HepG2 (cell line): ENCODE results near the gene DNASE1. TPM values are rescaled to one million over a fixed set of nuclear protein-coding genes. Genes with fewer than 3 reads are reported as not detected.

Experiments used
- ATM ChIP-seq: fragments of 450-650 bp; IDR thresholded peaks from 2 replicates; pipeline ENCODE4 v1.7.1; 2017; ENCODE audit warnings: mild to moderate bottlenecking, borderline replicate concordance
- BCLAF1 ChIP-seq: fragments of 450-650 bp; IDR thresholded peaks from 2 replicates; pipeline ENCODE4 v1.6.1; 2017; ENCODE audit warnings: mild to moderate bottlenecking
- BORCS8-MEF2B ChIP-seq: sonication (generic); formaldehyde crosslinking; IDR thresholded peaks from 2 replicates; pipeline ENCODE4 v1.8.0; 2022; ENCODE audit warnings: mild to moderate bottlenecking, missing genetic modification reagents
- CHD4 ChIP-seq: fragments of 200-600 bp; sonication (generic); IDR thresholded peaks from 2 replicates; pipeline ENCODE4 v1.7.0; 2017; ENCODE audit warnings: mild to moderate bottlenecking, low read length, borderline replicate concordance
- FOSL1 ChIP-seq: sonication (generic); formaldehyde crosslinking; IDR thresholded peaks from 2 replicates; pipeline ENCODE4 v1.9.0; 2021; ENCODE audit warnings: missing genetic modification reagents, borderline replicate concordance
- MYC ChIP-seq: sonication (generic); formaldehyde crosslinking; IDR thresholded peaks from 2 replicates; pipeline ENCODE4 v1.9.0; 2021; ENCODE audit warnings: missing genetic modification reagents, borderline replicate concordance
- NFIC ChIP-seq: IDR thresholded peaks from 2 replicates; pipeline ENCODE4 v1.6.1; 2012; ENCODE audit warnings: mild to moderate bottlenecking, low read length, inconsistent platforms
- NFRKB ChIP-seq: fragments of 450-650 bp; IDR thresholded peaks from 2 replicates; pipeline ENCODE4 v1.6.1; 2017
- NR2F1 ChIP-seq, 2 experiments: fragments of 450-650 bp in 1 of 2; formaldehyde crosslinking in 1 of 2; IDR thresholded peaks; 2 replicates each; pipeline versions ENCODE4 v1.5.0 to v1.6.1; 2016 to 2020; ENCODE audit warnings: mild to moderate bottlenecking in 1 of 2, missing compliant biosample characterization in 1 of 2, missing genetic modification reagents in 1 of 2, moderate library complexity in 1 of 2
- RFXANK ChIP-seq: IDR thresholded peaks from 2 replicates; pipeline ENCODE4 v1.6.1; 2016
- RORA ChIP-seq: sonication (generic); formaldehyde crosslinking; IDR thresholded peaks from 2 replicates; pipeline ENCODE4 v1.5.0; 2020; ENCODE audit warnings: mild to moderate bottlenecking, missing genetic modification reagents, moderate library complexity
- SAFB2 ChIP-seq: sonication (generic); formaldehyde crosslinking; IDR thresholded peaks from 2 replicates; pipeline ENCODE4 v1.5.1; 2020; ENCODE audit warnings: missing genetic modification reagents, low read depth, mild to moderate bottlenecking, borderline replicate concordance
- SIX4 ChIP-seq: sonication (generic); formaldehyde crosslinking; IDR thresholded peaks from 2 replicates; pipeline ENCODE4 v1.4.0; 2020; ENCODE audit warnings: missing genetic modification reagents
- TBP ChIP-seq: sonication (generic); formaldehyde crosslinking; IDR thresholded peaks from 2 replicates; pipeline ENCODE4 v1.5.0; 2020; ENCODE audit warnings: missing genetic modification reagents
- XBP1 ChIP-seq: sonication (generic); formaldehyde crosslinking; IDR thresholded peaks from 2 replicates; pipeline ENCODE4 v1.5.0; 2020; ENCODE audit warnings: missing genetic modification reagents
- ZBTB8A ChIP-seq: sonication (generic); formaldehyde crosslinking; IDR thresholded peaks from 2 replicates; pipeline ENCODE4 v1.4.0; 2020; ENCODE audit warnings: mild to moderate bottlenecking, low read depth, missing genetic modification reagents, borderline replicate concordance
- ZMYM2 ChIP-seq: sonication (generic); formaldehyde crosslinking; IDR thresholded peaks from 2 replicates; pipeline ENCODE4 v1.8.0; 2022; ENCODE audit warnings: mild to moderate bottlenecking, missing genetic modification reagents
- ZNF432 ChIP-seq: sonication (generic); formaldehyde crosslinking; IDR thresholded peaks from 2 replicates; pipeline ENCODE4 v1.5.0; 2020; ENCODE audit warnings: missing genetic modification reagents, mild to moderate bottlenecking, borderline replicate concordance
- ZNF709 ChIP-seq: sonication (generic); formaldehyde crosslinking; IDR thresholded peaks from 2 replicates; pipeline ENCODE4 v1.5.0; 2020; ENCODE audit warnings: mild to moderate bottlenecking, missing genetic modification reagents
- polyA plus RNA-seq, 8 experiments: library from polyadenylated mRNA; depleted of rRNA in 3 of 8; stranded (reverse) in 7 of 8; unstranded in 1 of 8; fragments of >200 nt; fragmentation: Illumina TruSeq in 4 of 8; extraction: Trizol in 4 of 8; gene quantifications; 2 replicates each; pipeline versions ENCODE4 v1.2.1 to v1.2.3, GENCODE V29; 2011 to 2016; ENCODE audit warnings: low read depth in 4 of 8, missing spikeins in 1 of 8, mixed read lengths in 1 of 8; ENCODE audit not compliant: insufficient read depth in 1 of 8
- total RNA-seq, 5 experiments: library from RNA; depleted of rRNA; stranded (reverse); fragments of >200 nt; fragmentation: Illumina TruSeq; extraction: Trizol; gene quantifications; 2 replicates each; pipeline ENCODE4 v1.2.3, GENCODE V29; 2016; ENCODE audit warnings: low read depth in 1 of 5
- TF ChIP-seq, protein P1 (sequence below): IDR thresholded peaks from 2 replicates; pipeline ENCODE4 v1.6.1; 2018; ENCODE audit warnings: missing genetic modification reagents
- TF ChIP-seq, protein P2 (sequence below): sonication (generic); formaldehyde crosslinking; IDR thresholded peaks from 2 replicates; pipeline ENCODE4 v1.8.1; 2023; ENCODE audit warnings: mild to moderate bottlenecking, inconsistent platforms, moderate library complexity, missing genetic modification reagents, borderline replicate concordance
- TF ChIP-seq, protein P3 (sequence below): sonication (generic); formaldehyde crosslinking; conservative IDR thresholded peaks from 2 replicates; pipeline ENCODE4 v1.8.0; 2022; ENCODE audit warnings: mild to moderate bottlenecking, moderate library complexity, missing genetic modification reagents
- TF ChIP-seq, protein P4 (sequence below): sonication (generic); formaldehyde crosslinking; IDR thresholded peaks from 2 replicates; pipeline ENCODE4 v1.8.0; 2022; ENCODE audit warnings: mild to moderate bottlenecking, missing genetic modification reagents, moderate library complexity

Gene DNASE1
- total and polyA plus RNA-seq, 2 of the 13 experiments (the other 11 are each of a cell fraction or from before 2014, with no cell fraction given), result 7.1 to 11.1 TPM

GRCh38 chr16:3654249-3654991, at the start of gene DNASE1 (continued):
- TF ChIP-seq RORA (CRISPR knock-in tag) (no peak), ZNF709 (CRISPR knock-in tag) (no peak), CHD4 (no peak), RFXANK (no peak), TBP (CRISPR knock-in tag) (no peak), MYC (CRISPR knock-in tag) (peak; percentile 71; the same call in 1 of the 2 replicates), SAFB2 (CRISPR knock-in tag) (0 out of 2 replicates have a peak, but pooled peaks have one; percentile 52), XBP1 (no peak), ZNF432 (CRISPR knock-in tag) (no peak), FOSL1 (CRISPR knock-in tag) (no peak), NR2F1 (CRISPR knock-in tag; IDR thresholded peaks at IDR 0.05) (peak in 1 of 2 experiments; percentile 68; a peak in 2 of 4 replicates), ZBTB8A (CRISPR knock-in tag) (no peak), NFRKB (no peak), ZMYM2 (CRISPR knock-in tag) (no peak), BORCS8-MEF2B (CRISPR knock-in tag) (no peak), NFIC (no peak), BCLAF1 (no peak), ATM (no peak), SIX4 (no peak)
- TF ChIP-seq, protein P1, sequence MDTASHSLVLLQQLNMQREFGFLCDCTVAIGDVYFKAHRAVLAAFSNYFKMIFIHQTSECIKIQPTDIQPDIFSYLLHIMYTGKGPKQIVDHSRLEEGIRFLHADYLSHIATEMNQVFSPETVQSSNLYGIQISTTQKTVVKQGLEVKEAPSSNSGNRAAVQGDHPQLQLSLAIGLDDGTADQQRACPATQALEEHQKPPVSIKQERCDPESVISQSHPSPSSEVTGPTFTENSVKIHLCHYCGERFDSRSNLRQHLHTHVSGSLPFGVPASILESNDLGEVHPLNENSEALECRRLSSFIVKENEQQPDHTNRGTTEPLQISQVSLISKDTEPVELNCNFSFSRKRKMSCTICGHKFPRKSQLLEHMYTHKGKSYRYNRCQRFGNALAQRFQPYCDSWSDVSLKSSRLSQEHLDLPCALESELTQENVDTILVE, result 0 out of 2 replicates have a peak, but pooled peaks have one; percentile 35
- TF ChIP-seq, protein P2, sequence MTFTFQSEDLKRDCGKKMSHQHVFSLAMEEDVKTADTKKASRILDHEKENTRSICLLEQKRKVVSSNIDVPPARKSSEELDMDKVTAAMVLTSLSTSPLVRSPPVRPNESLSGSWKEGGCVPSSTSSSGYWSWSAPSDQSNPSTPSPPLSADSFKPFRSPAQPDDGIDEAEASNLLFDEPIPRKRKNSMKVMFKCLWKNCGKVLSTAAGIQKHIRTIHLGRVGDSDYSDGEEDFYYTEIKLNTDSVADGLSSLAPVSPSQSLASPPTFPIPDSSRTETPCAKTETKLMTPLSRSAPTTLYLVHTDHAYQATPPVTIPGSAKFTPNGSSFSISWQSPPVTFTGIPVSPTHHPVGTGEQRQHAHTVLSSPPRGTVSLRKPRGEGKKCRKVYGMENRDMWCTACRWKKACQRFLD (CRISPR knock-in tag), result no peak
- TF ChIP-seq, protein P3, sequence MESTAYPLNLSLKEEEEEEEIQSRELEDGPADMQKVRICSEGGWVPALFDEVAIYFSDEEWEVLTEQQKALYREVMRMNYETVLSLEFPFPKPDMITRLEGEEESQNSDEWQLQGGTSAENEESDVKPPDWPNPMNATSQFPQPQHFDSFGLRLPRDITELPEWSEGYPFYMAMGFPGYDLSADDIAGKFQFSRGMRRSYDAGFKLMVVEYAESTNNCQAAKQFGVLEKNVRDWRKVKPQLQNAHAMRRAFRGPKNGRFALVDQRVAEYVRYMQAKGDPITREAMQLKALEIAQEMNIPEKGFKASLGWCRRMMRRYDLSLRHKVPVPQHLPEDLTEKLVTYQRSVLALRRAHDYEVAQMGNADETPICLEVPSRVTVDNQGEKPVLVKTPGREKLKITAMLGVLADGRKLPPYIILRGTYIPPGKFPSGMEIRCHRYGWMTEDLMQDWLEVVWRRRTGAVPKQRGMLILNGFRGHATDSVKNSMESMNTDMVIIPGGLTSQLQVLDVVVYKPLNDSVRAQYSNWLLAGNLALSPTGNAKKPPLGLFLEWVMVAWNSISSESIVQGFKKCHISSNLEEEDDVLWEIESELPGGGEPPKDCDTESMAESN (CRISPR knock-in tag), result peak; percentile 59; the same call in 1 of the 2 replicates
- TF ChIP-seq, protein P4, sequence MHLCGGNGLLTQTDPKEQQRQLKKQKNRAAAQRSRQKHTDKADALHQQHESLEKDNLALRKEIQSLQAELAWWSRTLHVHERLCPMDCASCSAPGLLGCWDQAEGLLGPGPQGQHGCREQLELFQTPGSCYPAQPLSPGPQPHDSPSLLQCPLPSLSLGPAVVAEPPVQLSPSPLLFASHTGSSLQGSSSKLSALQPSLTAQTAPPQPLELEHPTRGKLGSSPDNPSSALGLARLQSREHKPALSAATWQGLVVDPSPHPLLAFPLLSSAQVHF (CRISPR knock-in tag), result no peak
